IPS-18c (cell line): Measurements from ENCODE around the gene BORCS6.

Experiments
- H3K4me3 ChIP-seq: 2 replicates; pipeline ENCODE4 v1.7.0; 2013; ENCODE audit warnings: low read depth, mild to moderate bottlenecking, low read length, moderate library complexity; ENCODE audit not compliant: insufficient read depth
- H3K9me3 ChIP-seq: one replicate; pipeline ENCODE4 v1.6.1; 2013; ENCODE audit warnings: mild to moderate bottlenecking, low read length, moderate library complexity; ENCODE audit not compliant: control insufficient read depth, insufficient read depth

Gene BORCS6

DNA sequence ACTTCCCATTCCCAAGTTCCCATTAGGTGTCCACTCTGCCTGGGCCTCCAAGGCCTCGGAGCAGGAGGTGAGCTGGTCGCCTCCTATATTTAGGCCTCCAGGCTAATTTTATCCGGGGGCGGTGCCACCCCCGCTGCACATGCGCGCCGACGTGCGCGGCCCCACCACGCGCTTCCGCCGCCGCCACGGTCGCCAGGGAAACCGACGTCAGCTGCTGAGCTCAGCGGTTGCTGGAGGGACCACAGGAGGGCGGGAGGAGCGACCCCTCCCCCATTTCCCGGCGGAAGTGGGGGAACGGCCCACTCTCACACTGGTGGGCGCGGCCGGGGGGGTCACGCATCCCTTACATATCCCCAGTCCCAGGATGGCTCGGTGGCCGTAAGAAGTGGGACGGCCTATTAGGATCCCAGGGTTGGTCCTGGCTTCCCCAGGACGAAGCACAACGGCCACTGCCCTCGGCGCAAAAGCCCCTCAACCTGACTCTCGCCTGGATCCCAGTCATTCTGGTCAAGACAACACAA is 38.8 kb downstream of the BORCS6 start:
- Histone ChIP-seq H3K4me3 (peak overlapping the region; percentile 85), H3K9me3 (peaks cover 4% of the 10 kb centered on the region)

DNA sequence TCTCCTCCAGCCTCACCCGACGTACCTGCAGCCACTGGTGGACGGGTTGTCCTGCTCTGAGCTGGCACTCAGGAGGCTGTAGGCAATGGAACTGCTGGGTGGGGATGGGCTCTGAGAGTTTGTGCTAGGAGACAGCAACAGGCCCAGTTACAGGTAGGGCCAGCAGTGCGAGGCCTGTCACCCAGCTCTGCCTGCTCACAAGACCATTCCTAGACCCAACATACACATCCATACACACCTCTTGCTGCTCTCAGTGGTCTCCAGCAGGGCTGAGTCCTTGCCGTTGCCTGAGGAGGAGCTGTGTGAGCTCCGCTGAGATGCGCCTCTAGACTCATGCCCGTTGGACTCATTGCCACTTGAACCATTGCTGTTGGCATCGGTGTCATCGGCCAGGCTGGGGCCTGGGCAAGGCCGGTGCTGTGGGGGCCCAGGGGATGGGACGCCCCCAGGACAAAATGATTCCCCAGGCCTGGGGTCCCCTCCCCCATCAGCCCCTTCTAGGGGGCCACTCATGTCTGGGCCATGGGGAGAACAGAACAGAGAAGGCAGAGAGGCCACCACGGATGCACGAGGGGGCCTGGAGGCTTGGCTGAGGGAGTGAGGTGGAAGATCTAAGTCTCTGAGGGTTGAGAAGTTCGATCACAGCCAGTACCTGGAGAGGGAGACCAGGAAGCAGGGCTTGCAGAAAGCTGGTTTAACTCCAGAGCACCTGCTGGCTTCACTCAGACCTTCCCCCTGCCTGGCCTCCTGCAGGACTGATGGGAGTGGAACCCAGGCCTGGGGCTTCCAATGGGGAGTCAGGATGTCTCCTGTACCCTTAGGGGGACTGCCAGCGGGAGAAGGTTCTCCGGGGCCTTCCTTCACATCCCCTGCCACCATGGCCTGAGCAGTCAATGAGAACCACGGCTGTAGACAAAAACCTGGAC is 39.5 kb downstream of the BORCS6 start:
- Histone ChIP-seq H3K4me3 (peak overlapping the region; percentile 85), H3K9me3 (peaks cover 4% of the 10 kb centered on the region)

DNA sequence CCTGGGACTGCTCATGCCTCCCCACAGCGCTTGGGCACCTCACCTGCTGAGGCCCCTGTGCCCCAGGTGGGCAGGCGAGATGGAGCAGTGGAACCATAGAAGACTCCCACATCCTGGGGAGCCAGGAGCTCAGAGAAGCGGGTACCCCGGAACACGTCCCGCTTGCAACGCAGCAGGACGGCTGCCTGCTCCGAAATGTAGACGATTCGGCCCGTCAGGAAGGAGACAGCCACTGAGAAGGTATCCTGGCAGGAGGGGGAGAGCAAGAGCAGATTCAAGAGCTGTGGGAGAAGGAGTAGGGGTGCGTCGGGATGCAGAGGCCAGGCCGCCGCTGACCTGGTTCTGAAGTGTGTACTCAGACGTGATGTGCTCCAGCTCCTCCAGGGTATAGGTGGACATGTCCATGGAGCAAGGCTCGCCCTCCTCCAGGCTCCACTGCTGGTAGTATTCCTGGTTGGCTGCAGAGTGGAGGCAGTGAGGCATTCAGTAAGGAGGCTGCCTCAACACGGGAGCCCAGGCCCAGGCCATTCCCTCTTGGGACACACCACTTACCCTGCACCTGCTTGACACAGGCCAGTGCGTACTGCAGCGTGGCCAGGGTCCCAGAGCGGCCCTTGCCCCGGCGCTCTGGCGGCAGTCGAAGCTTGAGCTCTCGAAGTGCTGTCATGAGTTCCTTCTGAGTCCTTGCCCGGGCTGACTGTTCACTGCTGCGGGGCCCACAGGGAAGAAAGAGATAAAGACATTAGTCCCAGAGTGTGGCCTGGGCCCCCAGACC is 40.4 kb downstream of the BORCS6 start:
- peaks cover 4% of the 10 kb centered on the region for H3K9me3 ChIP-seq
- H3K4me3 ChIP-seq: no peak overlapping the region

- Histone ChIP-seq H3K9me3 (peaks cover 4% of the 10 kb centered on the region), H3K4me3 (no peak overlapping the region)
Observed at GRCh38 chr17:8148560-8148959, 41.4 kb downstream of the BORCS6 start.

DNA sequence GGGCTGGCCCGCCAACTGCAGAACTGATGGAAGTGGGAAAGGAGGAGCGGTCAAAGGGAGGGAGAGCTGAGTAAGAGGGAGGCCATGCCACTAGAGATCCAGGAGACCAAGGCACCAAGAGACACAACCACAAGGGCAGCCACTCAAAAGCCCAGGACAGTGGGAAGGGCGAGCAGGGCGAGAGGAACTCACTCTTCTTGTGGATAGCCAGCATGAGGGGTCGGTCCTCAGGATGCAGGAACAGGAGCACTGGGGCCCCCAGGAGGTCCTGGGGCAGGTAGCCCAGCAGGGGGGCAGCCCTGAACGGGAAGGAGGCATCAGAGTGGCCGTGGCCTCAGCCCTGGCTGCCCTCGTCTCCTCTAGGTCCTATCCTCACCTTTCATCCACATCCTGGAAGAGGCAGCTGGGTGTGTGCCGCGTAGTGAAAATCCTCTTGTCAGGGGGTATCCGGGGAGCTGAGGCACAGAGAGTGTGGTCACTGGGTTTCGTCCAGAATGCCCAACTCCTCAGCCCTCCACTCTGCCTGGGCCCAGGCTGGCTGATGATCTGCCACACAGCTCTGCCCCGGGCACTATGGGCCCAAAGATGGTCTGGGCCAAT is 42.1 kb downstream of the BORCS6 start:
- peaks cover 4% of the 10 kb centered on the region for H3K9me3 ChIP-seq
- H3K4me3 ChIP-seq: no peak overlapping the region

GRCh38 chr17:8147141-8147804 is 42.7 kb downstream of the BORCS6 start:
- no peak overlapping the region for H3K4me3 ChIP-seq
- H3K9me3 ChIP-seq: peaks cover 4% of the 10 kb centered on the region

GRCh38 chr17:8146381-8147140 is 43.4 kb downstream of the BORCS6 start:
- H3K4me3 ChIP-seq: no peak overlapping the region

GRCh38 chr17:8145811-8146210 is 44.2 kb downstream of the BORCS6 start:
- H3K4me3 ChIP-seq: no peak overlapping the region
- H3K9me3 ChIP-seq: peaks cover 4% of the 10 kb centered on the region

More at GRCh38 chr17:8146381-8147140, 43.4 kb downstream of the BORCS6 start:
- peaks cover 4% of the 10 kb centered on the region for H3K9me3 ChIP-seq

GRCh38 chr17:8144401-8145231 is 45.4 kb downstream of the BORCS6 start:
- Histone ChIP-seq H3K9me3 (peaks cover 2% of the 10 kb centered on the region), H3K4me3 (no peak overlapping the region)

GRCh38 chr17:8143581-8144400 is 46.2 kb downstream of the BORCS6 start:
- Histone ChIP-seq H3K9me3 (peaks cover 2% of the 10 kb centered on the region), H3K4me3 (no peak overlapping the region)

- Histone ChIP-seq H3K4me3 (no peak overlapping the region), H3K9me3 (no peaks in the 10 kb centered on the region)
Observed at GRCh38 chr17:8142887-8143580, 46.9 kb downstream of the BORCS6 start.

DNA sequence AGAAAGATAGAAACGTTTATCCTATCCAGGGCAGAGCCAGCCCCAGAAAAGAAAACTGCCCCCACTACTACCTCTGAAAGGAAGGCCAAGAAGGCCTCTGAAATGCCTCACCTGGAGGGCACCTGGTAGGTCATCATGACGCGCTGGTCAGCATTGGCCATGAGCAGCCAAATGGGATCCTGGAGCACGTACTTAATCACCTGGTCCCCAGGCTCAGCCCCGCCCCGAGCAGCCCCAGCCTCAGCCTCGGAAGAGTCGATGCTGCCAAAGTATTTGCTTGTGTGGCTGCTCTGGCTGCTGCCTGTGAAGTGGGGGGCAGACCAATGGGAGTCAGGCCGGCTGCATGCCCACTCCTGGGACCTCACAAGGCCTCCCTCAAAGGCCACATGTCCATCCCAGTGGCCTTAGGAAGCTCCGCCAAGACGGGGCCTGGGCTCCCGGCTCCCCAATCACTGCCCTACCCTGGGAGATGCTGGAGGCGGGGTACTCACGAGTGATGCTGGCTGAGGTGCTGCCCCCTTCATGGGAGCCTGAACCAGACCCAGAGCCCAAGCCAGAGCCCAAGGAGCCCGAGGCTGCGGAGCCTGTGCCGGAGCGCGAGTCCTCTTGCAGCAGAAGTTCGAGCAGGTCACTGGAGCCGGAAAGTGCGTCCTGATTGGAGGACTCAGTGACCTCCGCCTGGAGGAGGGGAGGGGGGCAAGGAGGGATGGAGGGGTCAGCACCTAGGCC is 47.7 kb downstream of the BORCS6 start:
- no peak overlapping the region for H3K4me3 ChIP-seq
- no peaks in the 10 kb centered on the region for H3K9me3 ChIP-seq

GRCh38 chr17:8141741-8142140 is 48.2 kb downstream of the BORCS6 start:
- no peaks in the 10 kb centered on the region for H3K9me3 ChIP-seq

DNA sequence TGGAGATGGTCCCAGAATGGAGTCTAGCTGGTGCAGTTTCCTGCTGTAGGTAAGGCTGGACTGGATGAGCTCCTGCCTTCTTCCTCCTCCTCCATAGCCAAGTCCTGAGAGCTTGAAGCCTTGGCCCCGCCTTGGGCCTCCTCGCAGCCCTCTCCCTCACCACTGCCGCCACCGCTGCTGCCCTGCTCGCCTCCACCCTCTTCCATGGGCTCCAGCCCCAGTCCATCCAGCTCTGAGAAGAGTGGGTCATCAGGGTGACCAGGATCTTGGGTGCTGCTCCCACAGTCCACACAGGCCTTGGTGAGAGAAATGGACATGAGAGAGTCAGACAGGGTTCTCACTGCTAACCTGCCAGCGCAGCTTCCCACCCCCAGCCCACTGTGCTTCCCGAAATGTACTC is 48.9 kb downstream of the BORCS6 start:
- Histone ChIP-seq H3K9me3 (no peaks in the 10 kb centered on the region), H3K4me3 (no peak overlapping the region)

More at GRCh38 chr17:8141741-8142140, 48.2 kb downstream of the BORCS6 start:
- H3K4me3 ChIP-seq: no peak overlapping the region
